K562 (cell line): ENCODE results near the gene CXCL12.

ENCODE experiments used
- CXXC5 ChIP-seq: fragments of 250-450 bp; sonication (Bioruptor Pico); IDR thresholded peaks from 2 replicates; pipeline ENCODE4 v1.8.0; 2022; ENCODE audit warnings: inconsistent platforms, mild to moderate bottlenecking, moderate library complexity
- ZBTB26 ChIP-seq: fragments of 450-650 bp; formaldehyde crosslinking; IDR thresholded peaks from 2 replicates; pipeline ENCODE4 v1.4.0; 2022; ENCODE audit warnings: missing genetic modification characterization

GRCh38 chr10:44422570-44423101 is 37.7 kb upstream of the CXCL12 start:
- TF ChIP-seq CXXC5 (CRISPR knock-in tag) (no peak), ZBTB26 (CRISPR knock-in tag) (no peak)
